Prostate gland (tissue), 2 donors: ENCODE data around the gene ESR1.
"Not testable (repeated sequence)": the region's sequence is repeated elsewhere in the genome, so short reads cannot be mapped to it uniquely, and the experiment has no call there.

Experiments
- POLR2A ChIP-seq: fragments of 450-650 bp; IDR thresholded peaks from one replicate; pipeline ENCODE4 v1.6.1; 2016; ENCODE audit warnings: antibody characterized with exemption, mild to moderate bottlenecking
- POLR2AphosphoS5 ChIP-seq: sonication (generic); formaldehyde crosslinking; IDR thresholded peaks from one replicate; pipeline ENCODE4 v1.6.1; 2017; ENCODE audit warnings: antibody characterized with exemption
- TF ChIP-seq, protein P1 (sequence below), 4 experiments: fragments of 200-600 bp in 2 of 4; fragments of 450-650 bp in 2 of 4; sonication (generic) in 2 of 4; IDR thresholded peaks; 1 replicate in 3 of 4; 2 replicates in 1 of 4; pipeline ENCODE4 v1.5.1; 2016 to 2019; ENCODE audit warnings: antibody characterized with exemption in 4 of 4, mild to moderate bottlenecking in 2 of 4, moderate library complexity in 2 of 4

DNA sequence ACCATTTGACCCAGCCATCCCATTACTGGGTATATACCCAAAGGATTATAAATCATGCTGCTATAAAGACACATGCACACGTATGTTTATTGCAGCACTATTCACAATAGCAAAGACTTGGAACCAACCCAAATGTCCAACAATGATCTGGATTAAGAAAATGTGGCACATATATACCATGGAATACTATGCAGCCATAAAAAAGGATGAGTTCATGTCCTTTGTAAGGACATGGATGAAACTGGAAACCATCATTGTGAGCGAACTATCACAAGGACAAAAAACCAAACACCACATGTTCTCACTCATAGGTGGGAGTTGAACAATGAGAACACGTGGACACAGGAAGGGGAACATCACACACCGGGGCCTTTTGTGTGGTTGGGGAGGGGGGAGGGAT lies 226.3 kb downstream of the ESR1 start:
- TF ChIP-seq, protein P1, sequence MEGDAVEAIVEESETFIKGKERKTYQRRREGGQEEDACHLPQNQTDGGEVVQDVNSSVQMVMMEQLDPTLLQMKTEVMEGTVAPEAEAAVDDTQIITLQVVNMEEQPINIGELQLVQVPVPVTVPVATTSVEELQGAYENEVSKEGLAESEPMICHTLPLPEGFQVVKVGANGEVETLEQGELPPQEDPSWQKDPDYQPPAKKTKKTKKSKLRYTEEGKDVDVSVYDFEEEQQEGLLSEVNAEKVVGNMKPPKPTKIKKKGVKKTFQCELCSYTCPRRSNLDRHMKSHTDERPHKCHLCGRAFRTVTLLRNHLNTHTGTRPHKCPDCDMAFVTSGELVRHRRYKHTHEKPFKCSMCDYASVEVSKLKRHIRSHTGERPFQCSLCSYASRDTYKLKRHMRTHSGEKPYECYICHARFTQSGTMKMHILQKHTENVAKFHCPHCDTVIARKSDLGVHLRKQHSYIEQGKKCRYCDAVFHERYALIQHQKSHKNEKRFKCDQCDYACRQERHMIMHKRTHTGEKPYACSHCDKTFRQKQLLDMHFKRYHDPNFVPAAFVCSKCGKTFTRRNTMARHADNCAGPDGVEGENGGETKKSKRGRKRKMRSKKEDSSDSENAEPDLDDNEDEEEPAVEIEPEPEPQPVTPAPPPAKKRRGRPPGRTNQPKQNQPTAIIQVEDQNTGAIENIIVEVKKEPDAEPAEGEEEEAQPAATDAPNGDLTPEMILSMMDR (IDR thresholded peaks at IDR 0.05): not testable (repeated sequence)
- TF ChIP-seq POLR2A, POLR2AphosphoS5: not testable (repeated sequence)
